HCT116 (cell line): Measurements from ENCODE around the gene ISCA1. TPM values are rescaled to one million over a fixed set of nuclear protein-coding genes. Genes with fewer than 3 reads are reported as not detected.
"Not testable (repeated sequence)": the region's sequence is repeated elsewhere in the genome, so short reads cannot be mapped to it uniquely, and the experiment has no call there.

Experiments
- ATAC-seq: fragments of 200-7000 bp; cut with Tn5 transposase; 2 replicates; pipeline ENCODE4 v1.9.1; 2020; ENCODE audit warnings: mild to moderate bottlenecking, moderate library complexity
- BruUV-seq: library from RNA; stranded (reverse); fragments of 400-500 nt; replicated peaks from 2 replicates; lab custom pipeline; 2021; lab: Mats Ljungman, UMichigan
- CTCF ChIA-PET: fragments of 300-600 bp; sonication (Branson Sonifier 250); formaldehyde crosslinking; loops from one replicate; lab custom pipeline; 2021; ENCODE audit warnings: antibody characterized with exemption; lab: Charles Lee
- POLR2A ChIA-PET: fragments of 300-600, 350-600 bp; sonication (Branson Sonifier 250); formaldehyde crosslinking; loops from one replicate; lab custom pipeline; 2021; ENCODE audit warnings: antibody characterized with exemption; lab: Charles Lee
- RAD21 ChIA-PET, 2 experiments: fragments of 300-600 bp; sonication (Branson Sonifier 250); formaldehyde crosslinking; loops; one replicate each; lab custom pipeline; 2023; ENCODE audit warnings: low total read pairs in 2 of 2; ENCODE audit not compliant: uncharacterized antibody in 2 of 2, unreplicated experiment in 2 of 2, low non-redundant PET in 1 of 2; lab: Charles Lee
- DNase-seq: peaks from one replicate; pipeline ENCODE4 v3.0.0-alpha.2; 2010; ENCODE audit warnings: low read depth, low spot score
- H2AFZ ChIP-seq: fragments of 200-600 bp; shearing (Covaris generic), sonication (generic); 2 replicates; pipeline ENCODE4 v1.6.1; 2017; ENCODE audit warnings: low read depth, mixed run types, mixed read lengths, antibody characterized with exemption, low read length; ENCODE audit not compliant: poor library complexity, severe bottlenecking
- H3K27ac ChIP-seq: 2 replicates; pipeline ENCODE4 v1.5.1; 2012; ENCODE audit warnings: low read depth, low read length
- H3K27me3 ChIP-seq: fragments of 200-600 bp; sonication (generic); 2 replicates; pipeline ENCODE4 v1.6.1; 2016; ENCODE audit warnings: mixed run types, low read length, mixed read lengths; ENCODE audit not compliant: insufficient read depth
- H3K36me3 ChIP-seq, 2 experiments: fragments of 200-500 bp in 1 of 2; fragments of 200-600 bp in 1 of 2; sonication (Bioruptor generic) in 1 of 2; sonication (generic) in 1 of 2; 2 replicates each; pipeline versions ENCODE4 v1.5.1 to v1.6.1; 2014 to 2016; ENCODE audit warnings: low read length in 2 of 2, inconsistent platforms in 1 of 2, mixed read lengths in 1 of 2, mixed run types in 1 of 2; ENCODE audit not compliant: insufficient read depth in 2 of 2, control insufficient read depth in 1 of 2
- H3K4me1 ChIP-seq, 2 experiments: fragments of 200-600 bp in 1 of 2; sonication (generic) in 1 of 2; 2 replicates each; pipeline versions ENCODE4 v1.5.1 to v1.6.1; 2012 to 2017; ENCODE audit warnings: low read length in 2 of 2, inconsistent platforms in 1 of 2, mild to moderate bottlenecking in 1 of 2, mixed read lengths in 1 of 2, mixed run types in 1 of 2, moderate library complexity in 1 of 2; ENCODE audit not compliant: insufficient read depth in 2 of 2, control insufficient read depth in 1 of 2
- H3K4me2 ChIP-seq: fragments of 200-600 bp; sonication (generic); 2 replicates; pipeline ENCODE4 v1.6.1; 2017; ENCODE audit warnings: mixed run types, low read length, mixed read lengths
- H3K4me3 ChIP-seq, 2 experiments: fragments of 200-600 bp in 1 of 2; sonication (generic) in 1 of 2; replicated peaks in 1 of 2; 2 replicates each; pipeline ENCODE4 v1.5.1; 2011 to 2016; ENCODE audit warnings: low read length in 2 of 2, control low read depth in 1 of 2, low read depth in 1 of 2, mild to moderate bottlenecking in 1 of 2, mixed read lengths in 1 of 2, mixed run types in 1 of 2
- H3K79me2 ChIP-seq: fragments of 200-600 bp; sonication (generic); 2 replicates; pipeline ENCODE4 v1.6.1; 2017; ENCODE audit warnings: mild to moderate bottlenecking, mixed run types, low read length, moderate library complexity, mixed read lengths; ENCODE audit not compliant: insufficient read depth
- H3K9ac ChIP-seq: fragments of 200-600 bp; sonication (generic); 2 replicates; pipeline ENCODE4 v1.6.1; 2016; ENCODE audit warnings: low read length, mixed read lengths
- H3K9me2 ChIP-seq: fragments of 200-600 bp; sonication (generic), shearing (Covaris generic); 2 replicates; pipeline ENCODE4 v1.6.1; 2017; ENCODE audit warnings: mixed run types, mild to moderate bottlenecking, moderate library complexity; ENCODE audit not compliant: insufficient read depth
- H3K9me3 ChIP-seq, 2 experiments: fragments of 200-500 bp in 1 of 2; fragments of 200-600 bp in 1 of 2; sonication (Bioruptor generic) in 1 of 2; sonication (generic) in 1 of 2; 2 replicates each; pipeline ENCODE4 v1.6.1; 2014 to 2017; ENCODE audit warnings: low read length in 2 of 2, mixed read lengths in 2 of 2, inconsistent platforms in 1 of 2, low read depth in 1 of 2, mild to moderate bottlenecking in 1 of 2, mixed run types in 1 of 2, moderate library complexity in 1 of 2; ENCODE audit not compliant: control insufficient read depth in 1 of 2, insufficient read depth in 1 of 2
- H4K20me1 ChIP-seq: fragments of 200-600 bp; sonication (generic), shearing (Covaris generic); 2 replicates; pipeline ENCODE4 v1.6.1; 2017; ENCODE audit warnings: mixed run types, mild to moderate bottlenecking, moderate library complexity; ENCODE audit not compliant: insufficient read depth
- CBX3 ChIP-seq: IDR thresholded peaks from 2 replicates; pipeline ENCODE4 v1.6.1; 2012; ENCODE audit warnings: low read depth
- CEBPB ChIP-seq: IDR thresholded peaks from 2 replicates; pipeline ENCODE4 v1.6.1; 2012; ENCODE audit warnings: low read depth
- EGR1 ChIP-seq: IDR thresholded peaks from 2 replicates; pipeline ENCODE4 v1.6.1; 2012; ENCODE audit warnings: low read depth
- ELF1 ChIP-seq: IDR thresholded peaks from 2 replicates; pipeline ENCODE4 v1.6.1; 2012; ENCODE audit warnings: low read depth, borderline replicate concordance
- EZH2phosphoT487 ChIP-seq: fragments of 200-600 bp; IDR thresholded peaks from 2 replicates; pipeline ENCODE4 v1.6.1; 2018; ENCODE audit warnings: antibody characterized with exemption, borderline replicate concordance
- FOSL1 ChIP-seq: IDR thresholded peaks from 2 replicates; pipeline ENCODE4 v1.6.1; 2012; ENCODE audit warnings: low read depth
- POLR2AphosphoS5 ChIP-seq: IDR thresholded peaks from 2 replicates; pipeline ENCODE4 v1.6.1; 2011; ENCODE audit warnings: mild to moderate bottlenecking, low read depth, low read length, moderate library complexity
- SIN3A ChIP-seq: IDR thresholded peaks from 2 replicates; pipeline ENCODE4 v1.6.1; 2012; ENCODE audit warnings: low read depth
- intact Hi-C: fragments of 100-400 bp; cut with micrococcal nuclease; formaldehyde crosslinking; loops from 2 replicates; pipeline ENCODE4 v1.10.0; 2022
- total RNA-seq: library from RNA; stranded (reverse); gene quantifications from one replicate; pipeline ENCODE4 v1.2.1, GENCODE V29; 2021; ENCODE audit not compliant: unreplicated experiment
- TF ChIP-seq, protein P1 (sequence below), 3 experiments: fragments of 200-600 bp in 1 of 3; sonication (generic) in 1 of 3; IDR thresholded peaks in 2 of 3; conservative IDR thresholded peaks in 1 of 3; 2 replicates each; pipeline ENCODE4 v1.5.1; 2012 to 2017; ENCODE audit warnings: low read depth in 2 of 3, low read length in 2 of 3, antibody characterized with exemption in 1 of 3, borderline replicate concordance in 1 of 3, control low read depth in 1 of 3, mild to moderate bottlenecking in 1 of 3, mixed read lengths in 1 of 3, mixed run types in 1 of 3, moderate library complexity in 1 of 3; ENCODE audit not compliant: insufficient read depth in 1 of 3

The ISCA1 gene
- total RNA-seq, 1 experiment from 2014 or later, result 25.7 TPM

DNA sequence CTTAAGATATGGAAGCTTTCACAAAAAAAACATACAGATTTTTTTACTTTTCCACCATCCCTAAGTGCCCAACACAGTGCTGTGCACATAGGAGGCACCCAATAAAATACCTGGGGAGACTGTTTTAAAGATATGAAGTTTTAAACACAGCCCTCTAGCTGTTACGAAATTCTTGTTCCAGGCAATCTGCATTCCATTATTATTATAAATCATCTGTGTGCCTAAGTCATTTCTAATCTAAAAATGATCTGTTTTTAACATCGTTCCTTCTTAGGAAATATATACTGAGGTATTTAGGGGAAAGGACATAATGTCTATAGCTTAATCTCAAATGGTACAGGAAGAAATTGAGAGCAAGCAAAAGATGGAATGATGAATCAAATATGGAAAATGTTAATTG is 32.7 kb upstream of the ISCA1 start:
- H3K27ac ChIP-seq, result no peak overlapping the region
- POLR2A ChIA-PET, result no interaction called here
- no peaks in the 10 kb centered on the region for H4K20me1 ChIP-seq
- no peaks in the 10 kb centered on the region for H3K4me1 ChIP-seq
- no peak for ATAC-seq
- H3K79me2 ChIP-seq, result no peaks in the 10 kb centered on the region
- no TSS peak for BruUV-seq
- H3K9me3 ChIP-seq, result no peaks in the 10 kb centered on the region
- CTCF ChIA-PET, result no interaction called here
- no peak for DNase-seq
- H3K4me2 ChIP-seq, result no peak overlapping the region
- no peak overlapping the region for H3K9ac ChIP-seq
- TF ChIP-seq ELF1 (no peak), EZH2phosphoT487 (no peak), POLR2AphosphoS5 (no peak), SIN3A (no peak), FOSL1 (no peak), EGR1 (no peak), CBX3 (no peak), CEBPB (no peak)
- TF ChIP-seq, protein P1, sequence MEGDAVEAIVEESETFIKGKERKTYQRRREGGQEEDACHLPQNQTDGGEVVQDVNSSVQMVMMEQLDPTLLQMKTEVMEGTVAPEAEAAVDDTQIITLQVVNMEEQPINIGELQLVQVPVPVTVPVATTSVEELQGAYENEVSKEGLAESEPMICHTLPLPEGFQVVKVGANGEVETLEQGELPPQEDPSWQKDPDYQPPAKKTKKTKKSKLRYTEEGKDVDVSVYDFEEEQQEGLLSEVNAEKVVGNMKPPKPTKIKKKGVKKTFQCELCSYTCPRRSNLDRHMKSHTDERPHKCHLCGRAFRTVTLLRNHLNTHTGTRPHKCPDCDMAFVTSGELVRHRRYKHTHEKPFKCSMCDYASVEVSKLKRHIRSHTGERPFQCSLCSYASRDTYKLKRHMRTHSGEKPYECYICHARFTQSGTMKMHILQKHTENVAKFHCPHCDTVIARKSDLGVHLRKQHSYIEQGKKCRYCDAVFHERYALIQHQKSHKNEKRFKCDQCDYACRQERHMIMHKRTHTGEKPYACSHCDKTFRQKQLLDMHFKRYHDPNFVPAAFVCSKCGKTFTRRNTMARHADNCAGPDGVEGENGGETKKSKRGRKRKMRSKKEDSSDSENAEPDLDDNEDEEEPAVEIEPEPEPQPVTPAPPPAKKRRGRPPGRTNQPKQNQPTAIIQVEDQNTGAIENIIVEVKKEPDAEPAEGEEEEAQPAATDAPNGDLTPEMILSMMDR (IDR thresholded peaks at IDR 0.05 in 2 of 3, conservative IDR thresholded peaks at IDR 0.05 in 1 of 3; ENCODE audit: borderline replicate concordance in 1 of 3, insufficient read depth in 1 of 3, low read depth in 2 of 3, low read length in 2 of 3), result no peak
- H3K9me2 ChIP-seq, result no peaks in the 10 kb centered on the region
- RAD21 ChIA-PET, result no interaction called here
- intact Hi-C loops, result no loop called here
- peaks cover 19 to 28% of the 10 kb centered on the region in 2 experiments; a peak in 3 of 4 replicates for H3K36me3 ChIP-seq
- no peak overlapping the region for H3K4me3 ChIP-seq
- H2AFZ ChIP-seq, result no peak overlapping the region
- no peaks in the 10 kb centered on the region for H3K27me3 ChIP-seq

DNA sequence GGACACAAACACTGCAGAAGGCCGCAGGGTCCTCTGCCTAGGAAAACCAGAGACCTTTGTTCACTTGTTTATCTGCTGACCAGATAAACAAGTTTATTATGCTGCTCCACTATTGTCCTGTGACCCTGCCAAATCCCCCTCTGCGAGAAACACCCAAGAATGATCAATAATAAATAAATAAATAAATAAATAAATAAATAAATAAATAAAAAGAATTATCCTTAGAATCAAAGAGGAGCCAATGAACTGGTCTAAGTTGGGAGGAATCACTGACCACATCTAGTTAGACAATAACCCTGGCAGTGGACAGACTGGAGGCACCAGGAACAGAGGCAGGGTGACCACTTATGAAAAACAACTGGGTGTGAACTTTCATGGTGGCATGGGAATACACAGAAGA is 30.6 kb upstream of the ISCA1 start:
- H3K9me2 ChIP-seq, H4K20me1 ChIP-seq, intact Hi-C loops, CTCF ChIA-PET, H3K79me2 ChIP-seq, H3K4me2 ChIP-seq, H3K9me3 ChIP-seq, BruUV-seq, DNase-seq, POLR2A ChIA-PET, H3K27me3 ChIP-seq, H3K9ac ChIP-seq, ATAC-seq, RAD21 ChIA-PET, H2AFZ ChIP-seq, H3K4me3 ChIP-seq, H3K27ac ChIP-seq, H3K4me1 ChIP-seq: not testable (repeated sequence)
- peaks cover 24 to 43% of the 10 kb centered on the region in 2 experiments; a peak in 3 of 4 replicates for H3K36me3 ChIP-seq
